Hepatocyte (in vitro differentiated cells): ENCODE data around the gene EPHA6. TPM values are rescaled to one million over a fixed set of nuclear protein-coding genes. Genes with fewer than 3 reads are reported as not detected.

ENCODE experiments used
- DNase-seq: peaks from one replicate; pipeline ENCODE4 v3.0.0-alpha.2; 2016; ENCODE audit warnings: low spot score
- H2AFZ ChIP-seq: fragments of 200-600 bp; sonication (generic); 2 replicates; pipeline ENCODE4 v1.6.0; 2016; ENCODE audit warnings: antibody characterized with exemption, mild to moderate bottlenecking
- H3K27ac ChIP-seq: fragments of 200-600 bp; sonication (generic); 2 replicates; pipeline ENCODE4 v1.5.1; 2016; ENCODE audit warnings: mild to moderate bottlenecking
- H3K27me3 ChIP-seq: fragments of 200-600 bp; sonication (generic); 2 replicates; pipeline ENCODE4 v1.6.1; 2016
- H3K36me3 ChIP-seq: fragments of 200-600 bp; sonication (generic); replicated peaks from 2 replicates; pipeline ENCODE4 v1.5.1; 2016; ENCODE audit warnings: low read depth; ENCODE audit not compliant: insufficient read depth
- H3K4me1 ChIP-seq: fragments of 200-600 bp; sonication (generic); 2 replicates; pipeline ENCODE4 v1.5.1; 2016; ENCODE audit warnings: mild to moderate bottlenecking, moderate library complexity; ENCODE audit not compliant: insufficient read depth
- H3K4me2 ChIP-seq: fragments of 200-600 bp; sonication (generic); 2 replicates; pipeline ENCODE4 v1.6.0; 2016
- H3K4me3 ChIP-seq: fragments of 200-600 bp; sonication (generic); 2 replicates; pipeline ENCODE4 v1.5.1; 2016; ENCODE audit warnings: mild to moderate bottlenecking
- H3K79me2 ChIP-seq: fragments of 200-600 bp; sonication (generic); 2 replicates; pipeline ENCODE4 v1.6.0; 2017; ENCODE audit warnings: mild to moderate bottlenecking
- H3K9me2 ChIP-seq: fragments of 200-600 bp; sonication (generic); replicated peaks from 2 replicates; pipeline ENCODE4 v1.6.0; 2017; ENCODE audit warnings: mild to moderate bottlenecking; ENCODE audit not compliant: insufficient read depth
- H3K9me3 ChIP-seq: fragments of 200-600 bp; sonication (generic); 2 replicates; pipeline ENCODE4 v1.5.1; 2016; ENCODE audit warnings: low read depth, mild to moderate bottlenecking
- H4K20me1 ChIP-seq: fragments of 200-600 bp; sonication (generic); 2 replicates; pipeline ENCODE4 v1.6.0; 2016; ENCODE audit warnings: mild to moderate bottlenecking; ENCODE audit not compliant: insufficient read depth, poor library complexity, severe bottlenecking
- CTCF ChIP-seq: fragments of 200-600 bp; sonication (generic); IDR thresholded peaks from 2 replicates; pipeline ENCODE4 v1.5.1; 2016; ENCODE audit warnings: antibody characterized with exemption, mild to moderate bottlenecking; ENCODE audit not compliant: poor library complexity
- EZH2 ChIP-seq: fragments of 200-600 bp; sonication (generic); IDR thresholded peaks from 2 replicates; pipeline ENCODE4 v1.6.1; 2016; ENCODE audit warnings: antibody characterized with exemption, mild to moderate bottlenecking, borderline replicate concordance
- EZH2phosphoT487 ChIP-seq: fragments of 200-600 bp; sonication (generic); IDR thresholded peaks from one replicate; pipeline ENCODE4 v1.6.1; 2018; ENCODE audit warnings: antibody characterized with exemption, mild to moderate bottlenecking, low read depth, moderate library complexity; ENCODE audit not compliant: unreplicated experiment, severe bottlenecking
- WGBS: methylation state at CpG from one replicate; pipeline ENCODE4 v1.1.6; 2016; ENCODE audit warnings: low lambda C conversion rate; ENCODE audit errors: missing lambda C conversion rate; 5-methylcytosine and 5-hydroxymethylcytosine counted together
- polyA plus RNA-seq: library from polyadenylated mRNA; unstranded; fragments of >200 nt; fragmentation: Nextera tagmentation; extraction: Ambion mirVana; gene quantifications from 2 replicates; pipeline ENCODE4 v1.2.1, GENCODE V29; 2016
- total RNA-seq: library from RNA; depleted of rRNA; stranded (reverse); fragments of >200 nt; gene quantifications from 2 replicates; pipeline ENCODE4 v1.2.3, GENCODE V29; 2014

EPHA6 gene
- total and polyA plus RNA-seq, 2 experiments from 2014 or later: 3.4 to 16.7 TPM

- Histone ChIP-seq H3K36me3 (no peaks in the 10 kb centered on the region), H2AFZ (no peak overlapping the region), H3K9me2 (no peaks in the 10 kb centered on the region), H3K27me3 (no peaks in the 10 kb centered on the region), H3K27ac (no peak overlapping the region), H3K9me3 (no peaks in the 10 kb centered on the region), H3K4me2 (no peak overlapping the region), H4K20me1 (no peaks in the 10 kb centered on the region), H3K4me1 (no peaks in the 10 kb centered on the region), H3K79me2 (no peaks in the 10 kb centered on the region), H3K4me3 (no peak overlapping the region)
- TF ChIP-seq CTCF (no peak), EZH2 (no peak), EZH2phosphoT487 (no peak)
- no peak for DNase-seq
- WGBS: 74% methylated on average over 2 of the region's 2 CpGs
These were observed 860.1 kb downstream of the EPHA6 start for GRCh38 chr3:97674461-97674860.

GRCh38 chr3:97680210-97680609 lies 865.8 kb downstream of the EPHA6 start:
- H3K27me3 ChIP-seq: no peaks in the 10 kb centered on the region
- H4K20me1 ChIP-seq: no peaks in the 10 kb centered on the region
- no peaks in the 10 kb centered on the region for H3K79me2 ChIP-seq
- no peaks in the 10 kb centered on the region for H3K9me3 ChIP-seq
- no peaks in the 10 kb centered on the region for H3K9me2 ChIP-seq
- no peaks in the 10 kb centered on the region for H3K4me1 ChIP-seq
- H3K4me2 ChIP-seq: no peak overlapping the region
- DNase-seq: no peak
- H3K4me3 ChIP-seq: no peak overlapping the region
- no peak for TF ChIP-seq EZH2phosphoT487
- TF ChIP-seq EZH2: no peak
- no peak for TF ChIP-seq CTCF
- no peaks in the 10 kb centered on the region for H3K36me3 ChIP-seq
- no peak overlapping the region for H3K27ac ChIP-seq
- no peak overlapping the region for H2AFZ ChIP-seq

GRCh38 chr3:97680696-97681095 lies 866.3 kb downstream of the EPHA6 start:
- H3K79me2 ChIP-seq: no peaks in the 10 kb centered on the region
- no peak overlapping the region for H3K27ac ChIP-seq
- H3K9me3 ChIP-seq: no peaks in the 10 kb centered on the region
- H3K27me3 ChIP-seq: no peaks in the 10 kb centered on the region
- no peaks in the 10 kb centered on the region for H3K9me2 ChIP-seq
- H3K36me3 ChIP-seq: no peaks in the 10 kb centered on the region
- DNase-seq: no peak
- no peak overlapping the region for H3K4me3 ChIP-seq
- H3K4me2 ChIP-seq: no peak overlapping the region
- H4K20me1 ChIP-seq: no peaks in the 10 kb centered on the region
- TF ChIP-seq EZH2phosphoT487: no peak
- no peak for TF ChIP-seq CTCF
- TF ChIP-seq EZH2: no peak
- no peaks in the 10 kb centered on the region for H3K4me1 ChIP-seq
- no peak overlapping the region for H2AFZ ChIP-seq

- no peaks in the 10 kb centered on the region for H3K79me2 ChIP-seq
- H2AFZ ChIP-seq: no peak overlapping the region
- no peak overlapping the region for H3K4me3 ChIP-seq
- no peaks in the 10 kb centered on the region for H3K9me2 ChIP-seq
- H4K20me1 ChIP-seq: no peaks in the 10 kb centered on the region
- no peaks in the 10 kb centered on the region for H3K27me3 ChIP-seq
- 90% methylated on average over 4 of the region's 4 CpGs for WGBS
- H3K36me3 ChIP-seq: no peaks in the 10 kb centered on the region
- TF ChIP-seq EZH2phosphoT487 (no peak), CTCF (no peak), EZH2 (no peak)
- no peaks in the 10 kb centered on the region for H3K4me1 ChIP-seq
- H3K9me3 ChIP-seq: no peaks in the 10 kb centered on the region
- DNase-seq: no peak
- H3K27ac ChIP-seq: no peak overlapping the region
- H3K4me2 ChIP-seq: no peak overlapping the region
These were observed 870.1 kb downstream of the EPHA6 start for GRCh38 chr3:97684490-97684889.
